Testis (tissue), 3 donors: ENCODE data around the gene LAPTM4A. TPM values are rescaled to one million over a fixed set of nuclear protein-coding genes. Genes with fewer than 3 reads are reported as not detected.

Experiments
- DNase-seq: peaks from one replicate; pipeline ENCODE4 v3.0.0-alpha.2; 2019
- H3K27ac ChIP-seq, 2 donors: fragments of 200-600 bp; sonication (generic); one replicate each; pipeline ENCODE4 v1.5.1; 2019
- H3K27me3 ChIP-seq: fragments of 200-600 bp; sonication (generic); one replicate; pipeline ENCODE4 v1.5.1; 2019
- H3K36me3 ChIP-seq: fragments of 200-600 bp; sonication (generic); one replicate; pipeline ENCODE4 v1.5.1; 2017; ENCODE audit warnings: low read depth; ENCODE audit errors: missing control alignments
- H3K4me1 ChIP-seq: fragments of 200-600 bp; sonication (generic); one replicate; pipeline ENCODE4 v1.5.1; 2019
- H3K4me3 ChIP-seq, 2 donors: fragments of 200-600 bp; sonication (generic); one replicate each; pipeline ENCODE4 v1.5.1; 2017 to 2019
- H3K9me3 ChIP-seq: fragments of 200-600 bp; sonication (generic); one replicate; pipeline ENCODE4 v1.5.1; 2017
- CTCF ChIP-seq, 3 experiments: fragments of 450-650 bp in 2 of 3; fragments of 200-600 bp in 1 of 3; sonication (generic) in 1 of 3; IDR thresholded peaks; one replicate each; pipeline ENCODE4 v1.5.1; 2016 to 2019; ENCODE audit warnings: antibody characterized with exemption in 3 of 3, mild to moderate bottlenecking in 2 of 3, moderate library complexity in 1 of 3
- POLR2A ChIP-seq: fragments of 450-650 bp; IDR thresholded peaks from one replicate; pipeline ENCODE4 v1.6.1; 2017; ENCODE audit warnings: antibody characterized with exemption, mild to moderate bottlenecking, moderate library complexity
- WGBS, 2 donors: methylation state at CpG; one replicate each; pipeline ENCODE4 v1.1.5; 2018; 5-methylcytosine and 5-hydroxymethylcytosine counted together
- intact Hi-C: fragments of 100-400 bp; cut with DNase I; formaldehyde crosslinking; loops from one replicate; pipeline ENCODE4 v1.15.1; 2023; ENCODE audit warnings: low total_unique reads
- polyA plus RNA-seq: library from polyadenylated mRNA; stranded (reverse); fragments of 350-450 nt; fragmentation: Illumina TruSeq; extraction: RNeasy Lipid Tissue Mini Kit (QIAGEN cat#74804); gene quantifications from one replicate; pipeline ENCODE4 v1.2.3, GENCODE V29; 2014; ENCODE audit warnings: low read depth, low replicate concordance; ENCODE audit not compliant: insufficient read depth
- total RNA-seq, 2 donors: library from RNA; depleted of rRNA; stranded (reverse); fragments of >200 nt; gene quantifications; one replicate each; pipeline ENCODE4 v1.2.3, GENCODE V29; 2016

LAPTM4A gene
- total and polyA plus RNA-seq, 3 donors from 2014 or later = 331 to 712 (median 431) TPM

- H3K27me3 ChIP-seq = no peaks in the 10 kb centered on the region
- H3K4me1 ChIP-seq = peaks cover 47% of the 10 kb centered on the region
- intact Hi-C loops = no loop called here
- H3K4me3 ChIP-seq = no peak overlapping the region
- H3K36me3 ChIP-seq = no peaks in the 10 kb centered on the region
- TF ChIP-seq CTCF (IDR thresholded peaks at IDR 0.05) (no peak), POLR2A (no peak)
- H3K27ac ChIP-seq = peak overlapping the region; percentile 75 to 80
- 31 to 39% methylated on average over 14 of the region's 14 CpGs for WGBS, 2 donors
- DNase-seq = peak; percentile 81
- H3K9me3 ChIP-seq = no peaks in the 10 kb centered on the region
Measured at GRCh38 chr2:20071397-20072383, 20.3 kb upstream of the LAPTM4A start.

- no peaks in the 10 kb centered on the region for H3K9me3 ChIP-seq
- intact Hi-C loops = no loop called here
- H3K36me3 ChIP-seq = no peaks in the 10 kb centered on the region
- no peak overlapping the region for H3K27ac ChIP-seq
- DNase-seq = no peak
- H3K4me3 ChIP-seq = no peak overlapping the region
- no peaks in the 10 kb centered on the region for H3K27me3 ChIP-seq
- no peak for TF ChIP-seq POLR2A
- TF ChIP-seq CTCF (IDR thresholded peaks at IDR 0.05) = no peak
- peaks cover 40% of the 10 kb centered on the region for H3K4me1 ChIP-seq
Measured at GRCh38 chr2:20069756-20070155, 18.3 kb upstream of the LAPTM4A start.

GRCh38 chr2:20067992-20068584 lies 16.7 kb upstream of the LAPTM4A start:
- Histone ChIP-seq H3K36me3 (no peaks in the 10 kb centered on the region), H3K9me3 (no peaks in the 10 kb centered on the region), H3K4me1 (peaks cover 27% of the 10 kb centered on the region), H3K4me3 (no peak overlapping the region), H3K27ac (no peak overlapping the region), H3K27me3 (no peaks in the 10 kb centered on the region)
- no peak for DNase-seq
- TF ChIP-seq POLR2A = no peak
- TF ChIP-seq CTCF (IDR thresholded peaks at IDR 0.05) = no peak
- intact Hi-C loops = no loop called here
- WGBS, 2 donors = 81 to 94% methylated on average over 3 of the region's 3 CpGs

- Histone ChIP-seq H3K9me3 (no peaks in the 10 kb centered on the region), H3K4me1 (peaks cover 7% of the 10 kb centered on the region), H3K36me3 (no peaks in the 10 kb centered on the region), H3K27me3 (no peaks in the 10 kb centered on the region), H3K4me3 (no peak overlapping the region), H3K27ac (no peak overlapping the region)
- no peak for TF ChIP-seq POLR2A
- no peak for TF ChIP-seq CTCF (IDR thresholded peaks at IDR 0.05)
- intact Hi-C loops = no loop called here
- WGBS, 2 donors = 50 to 54% methylated on average over 6 of the region's 6 CpGs
- peak; percentile 65 for DNase-seq
Measured at GRCh38 chr2:20065885-20066602, 14.6 kb upstream of the LAPTM4A start.
